ENCODE results near the gene PHLDB1. TPM values are rescaled to one million over a fixed set of nuclear protein-coding genes. Genes with fewer than 3 reads are reported as not detected.

Gene PHLDB1
- polyA plus RNA-seq, 2 of the 4 experiments (the other 2 are of a cell fraction), result 5.9 to 20.0 TPM

DNA sequence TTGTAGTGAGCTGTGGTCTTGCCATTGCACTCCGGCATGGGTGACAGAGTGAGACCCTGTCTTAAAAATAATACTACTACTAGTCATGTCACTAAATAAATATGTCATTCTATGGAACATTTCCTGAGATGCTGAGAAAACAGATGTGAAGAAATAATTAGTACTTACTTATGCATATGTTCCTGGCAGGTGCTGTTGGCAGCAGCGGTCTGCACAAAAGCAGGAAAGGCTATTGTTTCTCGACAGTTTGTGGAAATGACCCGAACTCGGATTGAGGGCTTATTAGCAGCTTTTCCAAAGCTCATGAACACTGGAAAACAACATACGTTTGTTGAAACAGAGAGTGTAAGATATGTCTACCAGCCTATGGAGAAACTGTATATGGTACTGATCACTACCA lies 26.4 kb upstream of the PHLDB1 start:
- TF ChIP-seq ZC3H11A (IDR thresholded peaks at IDR 0.05) (no peak), JUN (IDR thresholded peaks at IDR 0.05) (no peak), ATOH8 (CRISPR knock-in tag; IDR thresholded peaks at IDR 0.05; ENCODE audit: low read depth) (no peak)
- H3K4me3 ChIP-seq, result no peak overlapping the region
- 87% methylated on average over 6 of the region's 6 CpGs for WGBS (ENCODE audit: missing lambda C conversion rate)
- H3K9me3 ChIP-seq, result no peaks in the 10 kb centered on the region
- ChIA-PET CTCF (interaction anchor here (1.4 kb wide), 1 partner anchor 14 kb away, joined by 5 read pairs; no protein-coding TSS in a partner anchor), POLR2A (no interaction called here)
- no peak overlapping the region for H3K4me2 ChIP-seq
- peaks cover 4% of the 10 kb centered on the region; the same call in 1 of the 3 replicates for H3K4me1 ChIP-seq
- DNase-seq (ENCODE audit: low read depth in 1 of 2, low spot score in 1 of 2) (no peak), ATAC-seq (no peak), FAIRE-seq (no peak)
- no peak overlapping the region for H3K27ac ChIP-seq

GRCh38 chr11:118587952-118588351 lies 19.5 kb upstream of the PHLDB1 start:
- no peaks in the 10 kb centered on the region for H3K9me3 ChIP-seq
- no peak overlapping the region for H3K4me2 ChIP-seq
- no peak for DNase-seq (ENCODE audit: low read depth in 1 of 2, low spot score in 1 of 2)
- H3K4me1 ChIP-seq, result no peaks in the 10 kb centered on the region
- FAIRE-seq, result no peak
- H3K4me3 ChIP-seq, result no peak overlapping the region
- WGBS (ENCODE audit: missing lambda C conversion rate), result 90% methylated on average over 1 of the region's 1 CpG
- ChIA-PET CTCF (no interaction called here), POLR2A (no interaction called here)
- no peak for ATAC-seq
- no peak overlapping the region for H3K27ac ChIP-seq
- no peak for TF ChIP-seq CEBPB (IDR thresholded peaks at IDR 0.05)
- no peak for TF ChIP-seq ESRRA (IDR thresholded peaks at IDR 0.05; ENCODE audit: borderline replicate concordance, low read length)
- no peak for TF ChIP-seq RFX5 (IDR thresholded peaks at IDR 0.05)
- no peak for TF ChIP-seq PHF8 (IDR thresholded peaks at IDR 0.05; ENCODE audit: borderline replicate concordance, low read depth)
- no peak for TF ChIP-seq GATA3 (IDR thresholded peaks at IDR 0.05; ENCODE audit: borderline replicate concordance)
- TF ChIP-seq EP300 (IDR thresholded peaks at IDR 0.05), result no peak
- no peak for TF ChIP-seq POLR2A (IDR thresholded peaks at IDR 0.05; ENCODE audit: low read length)
- no peak for TF ChIP-seq KDM5A (IDR thresholded peaks at IDR 0.05)
- TF ChIP-seq, protein P1, sequence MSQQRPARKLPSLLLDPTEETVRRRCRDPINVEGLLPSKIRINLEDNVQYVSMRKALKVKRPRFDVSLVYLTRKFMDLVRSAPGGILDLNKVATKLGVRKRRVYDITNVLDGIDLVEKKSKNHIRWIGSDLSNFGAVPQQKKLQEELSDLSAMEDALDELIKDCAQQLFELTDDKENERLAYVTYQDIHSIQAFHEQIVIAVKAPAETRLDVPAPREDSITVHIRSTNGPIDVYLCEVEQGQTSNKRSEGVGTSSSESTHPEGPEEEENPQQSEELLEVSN (IDR thresholded peaks at IDR 0.05; ENCODE audit: borderline replicate concordance, low read depth), result no peak
- TF ChIP-seq HEYL (CRISPR knock-in tag; IDR thresholded peaks at IDR 0.05), result no peak

GRCh38 chr11:118592616-118593367 lies 14.6 kb upstream of the PHLDB1 start:
- TF ChIP-seq RARB (CRISPR knock-in tag; IDR thresholded peaks at IDR 0.05) (no peak), RFX5 (IDR thresholded peaks at IDR 0.05) (no peak), POLR2A (IDR thresholded peaks at IDR 0.05; ENCODE audit: low read length) (no peak), ATOH8 (CRISPR knock-in tag; IDR thresholded peaks at IDR 0.05; ENCODE audit: low read depth) (no peak), POLR2AphosphoS2 (conservative IDR thresholded peaks at IDR 0.05; ENCODE audit: low read length) (no peak), MAFK (IDR thresholded peaks at IDR 0.05; ENCODE audit: partially characterized antibody) (no peak), USF2 (IDR thresholded peaks at IDR 0.05) (no peak), SMC3 (IDR thresholded peaks at IDR 0.05) (no peak), PHF8 (IDR thresholded peaks at IDR 0.05; ENCODE audit: borderline replicate concordance, low read depth) (no peak)

More at GRCh38 chr11:118592616-118593367, 14.6 kb upstream of the PHLDB1 start:
- no peaks in the 10 kb centered on the region for H3K9me3 ChIP-seq
- WGBS (ENCODE audit: missing lambda C conversion rate), result 97% methylated on average over 2 of the region's 2 CpGs
- H3K4me1 ChIP-seq, result no peaks in the 10 kb centered on the region
- FAIRE-seq, result no peak
- H3K4me2 ChIP-seq, result no peak overlapping the region
- H3K27ac ChIP-seq, result no peak overlapping the region
- POLR2A ChIA-PET, result interaction anchor here (0.6 kb wide), 1 partner anchor 318 kb away, joined by 4 read pairs; no protein-coding TSS in a partner anchor
- DNase-seq (ENCODE audit: low read depth in 1 of 2, low spot score in 1 of 2), result no peak
- CTCF ChIA-PET, result interaction anchor here (0.6 to 5.0 kb wide), 9 partner anchors 13 to 147 kb away, joined by 3 to 62 read pairs (median 4); partner anchors contain the start of gene PHLDB1
- no peak for ATAC-seq
- no peak overlapping the region for H3K4me3 ChIP-seq
